ENCODE data around the gene PTPRD. TPM values are rescaled to one million over a fixed set of nuclear protein-coding genes. Genes with fewer than 3 reads are reported as not detected.

Gene PTPRD
- total RNA-seq, 1 experiment from 2014 or later: 0.02 TPM

DNA sequence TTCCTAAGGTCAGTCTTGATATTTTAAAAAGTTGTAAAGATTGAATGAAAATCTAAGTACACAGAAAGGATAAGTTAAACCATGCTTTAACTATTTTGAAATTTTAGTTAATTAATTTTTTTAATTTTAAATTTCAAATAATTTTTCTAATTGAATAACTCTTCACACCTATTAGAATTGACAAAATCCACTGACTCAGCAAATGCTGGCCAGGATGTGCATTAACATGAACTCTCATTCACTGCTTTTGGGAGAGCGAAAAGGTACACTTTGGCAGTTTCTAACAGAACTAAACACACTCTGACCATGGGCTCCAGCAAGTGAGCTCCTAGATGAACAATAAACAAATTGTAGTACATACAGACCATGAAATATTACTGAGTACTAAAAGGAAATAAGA is 209.5 kb downstream of the PTPRD start (continued):
- TF ChIP-seq EGR1 (IDR thresholded peaks at IDR 0.05; ENCODE audit: low read depth) (no peak), EZH2phosphoT487 (IDR thresholded peaks at IDR 0.05; ENCODE audit: borderline replicate concordance) (no peak), ZNF274 (IDR thresholded peaks at IDR 0.05; ENCODE audit: low read depth, low read length) (no peak), SP1 (IDR thresholded peaks at IDR 0.05; ENCODE audit: low read depth) (no peak)
- TF ChIP-seq, protein P1, sequence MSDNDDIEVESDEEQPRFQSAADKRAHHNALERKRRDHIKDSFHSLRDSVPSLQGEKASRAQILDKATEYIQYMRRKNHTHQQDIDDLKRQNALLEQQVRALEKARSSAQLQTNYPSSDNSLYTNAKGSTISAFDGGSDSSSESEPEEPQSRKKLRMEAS (IDR thresholded peaks at IDR 0.05): no peak

DNA sequence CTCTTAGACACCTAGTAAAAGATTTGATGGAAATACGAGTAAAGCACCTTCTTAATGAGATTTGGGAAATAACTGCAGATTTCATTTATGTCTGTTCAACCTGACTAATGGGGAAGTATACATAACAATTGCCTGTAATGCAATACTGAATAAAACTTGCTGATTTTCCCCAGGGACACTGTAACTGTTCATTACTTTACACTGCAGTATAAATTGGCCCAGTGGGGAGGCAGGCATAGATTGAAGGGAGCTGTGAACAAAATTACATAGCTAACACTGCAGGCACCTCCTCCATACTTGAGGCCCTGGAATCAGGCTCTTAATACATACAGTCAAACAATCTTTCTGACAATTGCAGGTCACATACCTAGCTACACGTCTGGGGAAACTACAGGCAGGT is 216.2 kb downstream of the PTPRD start:
- Histone ChIP-seq H3K79me2 (ENCODE audit: insufficient read depth, low read length) (no peaks in the 10 kb centered on the region), H3K4me1 (ENCODE audit: control insufficient read depth in 1 of 2, insufficient read depth in 2 of 2, low read length in 2 of 2) (no peaks in the 10 kb centered on the region), H3K9me2 (ENCODE audit: insufficient read depth) (no peaks in the 10 kb centered on the region), H3K27ac (ENCODE audit: low read depth, low read length) (no peak overlapping the region), H3K27me3 (ENCODE audit: insufficient read depth, low read length) (no peaks in the 10 kb centered on the region), H3K4me3 (replicated peaks in 1 of 2; ENCODE audit: low read depth in 1 of 2, low read length in 2 of 2) (no peak overlapping the region), H3K4me2 (ENCODE audit: low read length) (no peak overlapping the region), H3K36me3 (ENCODE audit: control insufficient read depth in 1 of 2, insufficient read depth in 2 of 2, low read length in 2 of 2) (no peaks in the 10 kb centered on the region), H4K20me1 (ENCODE audit: insufficient read depth) (no peaks in the 10 kb centered on the region), H3K9me3 (ENCODE audit: control insufficient read depth in 1 of 2, insufficient read depth in 1 of 2, low read depth in 1 of 2, low read length in 2 of 2) (peaks cover 10 to 25% of the 10 kb centered on the region in 2 experiments; a peak in 2 of 4 replicates), H3K9ac (ENCODE audit: low read length) (no peak overlapping the region), H2AFZ (ENCODE audit: low read depth, low read length, poor library complexity, severe bottlenecking) (no peak overlapping the region)
- CTCF ChIA-PET: no interaction called here
- no TSS peak for BruUV-seq (replicated peaks)
- no peak for TF ChIP-seq POLR2AphosphoS5 (IDR thresholded peaks at IDR 0.05; ENCODE audit: low read depth, low read length)
- TF ChIP-seq TCF7L2 (IDR thresholded peaks at IDR 0.05; ENCODE audit: borderline replicate concordance, extremely low read depth, insufficient read depth, insufficient read length): no peak
- no peak for TF ChIP-seq FOSL1 (IDR thresholded peaks at IDR 0.05; ENCODE audit: low read depth)
- TF ChIP-seq, protein P2, sequence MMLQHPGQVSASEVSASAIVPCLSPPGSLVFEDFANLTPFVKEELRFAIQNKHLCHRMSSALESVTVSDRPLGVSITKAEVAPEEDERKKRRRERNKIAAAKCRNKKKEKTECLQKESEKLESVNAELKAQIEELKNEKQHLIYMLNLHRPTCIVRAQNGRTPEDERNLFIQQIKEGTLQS (IDR thresholded peaks at IDR 0.05): no peak
- TF ChIP-seq EZH2phosphoT487 (IDR thresholded peaks at IDR 0.05; ENCODE audit: borderline replicate concordance): no peak
- no peak for ATAC-seq
- RAD21 ChIA-PET (ENCODE audit: low non-redundant PET in 1 of 2, low total read pairs in 2 of 2, uncharacterized antibody in 2 of 2, unreplicated experiment in 2 of 2): no interaction called here
- DNase-seq (ENCODE audit: low read depth, low spot score): no peak
- POLR2A ChIA-PET: no interaction called here
- intact Hi-C loops (cut with micrococcal nuclease): no loop called here

- Histone ChIP-seq H3K9ac (ENCODE audit: low read length) (no peak overlapping the region), H3K9me2 (ENCODE audit: insufficient read depth) (no peaks in the 10 kb centered on the region), H3K36me3 (ENCODE audit: control insufficient read depth in 1 of 2, insufficient read depth in 2 of 2, low read length in 2 of 2) (no peaks in the 10 kb centered on the region), H3K79me2 (ENCODE audit: insufficient read depth, low read length) (no peaks in the 10 kb centered on the region), H2AFZ (ENCODE audit: low read depth, low read length, poor library complexity, severe bottlenecking) (no peak overlapping the region), H3K4me3 (replicated peaks in 1 of 2; ENCODE audit: low read depth in 1 of 2, low read length in 2 of 2) (no peak overlapping the region), H3K9me3 (ENCODE audit: control insufficient read depth in 1 of 2, insufficient read depth in 1 of 2, low read depth in 1 of 2, low read length in 2 of 2) (peaks cover 8 to 11% of the 10 kb centered on the region in 2 experiments; a peak in 2 of 4 replicates), H3K4me1 (ENCODE audit: control insufficient read depth in 1 of 2, insufficient read depth in 2 of 2, low read length in 2 of 2) (no peaks in the 10 kb centered on the region), H3K27ac (ENCODE audit: low read depth, low read length) (no peak overlapping the region), H4K20me1 (ENCODE audit: insufficient read depth) (no peaks in the 10 kb centered on the region), H3K4me2 (ENCODE audit: low read length) (no peak overlapping the region), H3K27me3 (ENCODE audit: insufficient read depth, low read length) (no peaks in the 10 kb centered on the region)
- ChIA-PET POLR2A (no interaction called here), CTCF (no interaction called here), RAD21 (ENCODE audit: low non-redundant PET in 1 of 2, low total read pairs in 2 of 2, uncharacterized antibody in 2 of 2, unreplicated experiment in 2 of 2) (no interaction called here)
- ATAC-seq (no peak), DNase-seq (ENCODE audit: low read depth, low spot score) (no peak)
- intact Hi-C loops (cut with micrococcal nuclease): no loop called here
- BruUV-seq (replicated peaks): no TSS peak
- no peak for TF ChIP-seq POLR2A (IDR thresholded peaks at IDR 0.05; ENCODE audit: borderline replicate concordance, extremely low read depth, insufficient read depth, insufficient read length)
- TF ChIP-seq, protein P1 (IDR thresholded peaks at IDR 0.05): no peak
- TF ChIP-seq ELF1 (IDR thresholded peaks at IDR 0.05; ENCODE audit: borderline replicate concordance, low read depth): no peak
These were observed 225.5 kb downstream of the PTPRD start for GRCh38 chr9:10387282-10387681.
